GM19240 (cell line): ENCODE results near the gene TPP1.

Experiments
- DNase-seq: peaks from one replicate; pipeline ENCODE4 v3.0.0; 2011; ENCODE audit warnings: low spot score; ENCODE audit not compliant: insufficient read length

The TPP1 gene

DNA sequence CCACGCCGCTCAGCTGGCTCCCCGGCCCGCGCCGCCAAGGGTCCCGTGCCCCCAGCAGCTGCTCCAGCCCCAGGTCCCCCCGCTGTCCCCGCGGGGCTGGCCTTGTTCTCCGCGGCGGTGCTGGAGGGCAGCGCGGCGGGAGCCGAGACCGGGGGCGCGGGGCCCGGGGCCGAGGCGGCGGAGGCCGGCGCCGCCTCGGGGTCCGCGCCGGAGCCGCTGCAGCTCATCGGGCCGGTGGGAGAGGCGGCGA is 7.3 kb downstream of the TPP1 start:
- DNase-seq, result no peak

DNA sequence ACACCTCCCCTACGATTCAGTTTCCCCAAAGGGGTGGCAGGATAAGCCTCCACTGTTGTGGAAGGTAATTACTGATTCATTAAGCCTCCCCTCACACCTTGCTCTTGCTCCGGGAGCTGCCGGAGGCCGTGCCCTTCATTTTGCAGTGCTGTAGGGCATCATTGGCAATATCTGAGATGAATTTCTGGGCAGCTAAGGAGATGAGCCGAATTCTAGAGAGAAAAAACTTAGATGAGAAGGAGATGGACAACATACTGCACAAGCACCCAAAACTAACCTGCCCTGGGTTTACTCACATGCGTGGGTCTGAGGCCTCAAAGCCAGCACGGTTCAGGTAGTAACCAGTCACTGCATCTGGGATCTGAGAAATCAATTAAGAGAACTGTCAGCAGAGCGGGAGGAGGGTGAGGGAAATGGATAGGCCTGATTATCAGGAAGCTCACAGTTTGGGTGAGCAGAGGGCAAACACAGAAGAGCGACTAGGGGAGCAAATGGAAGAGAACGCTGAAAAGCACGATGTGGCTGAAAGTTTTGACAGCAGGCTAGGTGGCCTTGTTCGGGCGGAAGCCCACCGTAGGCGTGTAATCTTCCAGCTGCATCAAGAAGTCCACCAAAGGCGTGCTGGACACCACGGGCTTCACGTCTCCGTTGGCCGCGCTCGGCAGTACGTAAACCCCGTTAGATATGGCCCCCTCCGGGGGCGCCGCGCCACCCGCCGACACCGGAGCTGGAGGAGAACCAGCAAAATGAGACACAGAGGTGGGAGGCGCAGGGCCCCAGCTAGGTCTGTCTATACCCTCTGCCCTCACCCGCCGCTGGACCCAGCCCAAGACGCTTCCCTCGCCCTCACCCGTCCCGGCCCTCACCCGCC is 7.9 kb downstream of the TPP1 start:
- DNase-seq, result no peak

DNA sequence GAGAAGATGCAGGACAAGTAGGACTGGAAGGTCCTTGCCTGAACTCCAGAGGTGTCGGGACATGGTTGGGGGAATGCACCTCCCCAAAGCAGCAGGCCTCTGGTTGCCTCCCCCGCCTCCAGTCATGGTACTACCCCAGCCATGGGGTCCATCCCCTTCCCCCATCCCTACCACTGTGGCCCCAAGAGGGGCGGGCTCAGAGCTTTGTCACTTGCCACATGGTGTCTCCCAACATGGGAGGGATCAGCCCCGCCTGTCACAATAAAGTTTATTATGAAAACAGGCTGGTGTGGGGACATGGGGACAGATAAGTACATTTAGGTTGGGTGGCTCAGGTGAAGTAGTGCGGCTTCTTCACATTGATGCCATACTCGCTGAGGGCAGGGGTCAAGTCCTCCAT is 8.6 kb downstream of the TPP1 start:
- DNase-seq, result no peak

DNA sequence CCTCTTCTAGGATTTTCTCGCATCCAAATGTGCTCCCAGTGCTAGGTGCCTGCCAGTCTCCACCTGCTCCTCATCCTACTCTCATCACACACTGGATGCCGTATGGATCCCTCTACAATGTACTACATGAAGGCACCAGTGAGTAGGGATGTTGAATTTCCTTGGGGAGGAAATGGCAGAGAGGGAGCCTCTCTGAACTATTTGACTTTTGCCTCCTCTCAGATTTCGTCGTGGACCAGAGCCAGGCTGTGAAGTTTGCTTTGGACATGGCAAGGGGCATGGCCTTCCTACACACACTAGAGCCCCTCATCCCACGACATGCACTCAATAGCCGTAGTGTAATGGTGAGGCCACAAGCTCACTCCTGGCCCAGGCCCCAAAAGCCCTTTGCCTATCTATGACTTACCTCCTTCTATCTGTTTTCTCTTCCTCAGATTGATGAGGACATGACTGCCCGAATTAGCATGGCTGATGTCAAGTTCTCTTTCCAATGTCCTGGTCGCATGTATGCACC is 9.7 kb downstream of the TPP1 start:
- DNase-seq, result no peak

DNA sequence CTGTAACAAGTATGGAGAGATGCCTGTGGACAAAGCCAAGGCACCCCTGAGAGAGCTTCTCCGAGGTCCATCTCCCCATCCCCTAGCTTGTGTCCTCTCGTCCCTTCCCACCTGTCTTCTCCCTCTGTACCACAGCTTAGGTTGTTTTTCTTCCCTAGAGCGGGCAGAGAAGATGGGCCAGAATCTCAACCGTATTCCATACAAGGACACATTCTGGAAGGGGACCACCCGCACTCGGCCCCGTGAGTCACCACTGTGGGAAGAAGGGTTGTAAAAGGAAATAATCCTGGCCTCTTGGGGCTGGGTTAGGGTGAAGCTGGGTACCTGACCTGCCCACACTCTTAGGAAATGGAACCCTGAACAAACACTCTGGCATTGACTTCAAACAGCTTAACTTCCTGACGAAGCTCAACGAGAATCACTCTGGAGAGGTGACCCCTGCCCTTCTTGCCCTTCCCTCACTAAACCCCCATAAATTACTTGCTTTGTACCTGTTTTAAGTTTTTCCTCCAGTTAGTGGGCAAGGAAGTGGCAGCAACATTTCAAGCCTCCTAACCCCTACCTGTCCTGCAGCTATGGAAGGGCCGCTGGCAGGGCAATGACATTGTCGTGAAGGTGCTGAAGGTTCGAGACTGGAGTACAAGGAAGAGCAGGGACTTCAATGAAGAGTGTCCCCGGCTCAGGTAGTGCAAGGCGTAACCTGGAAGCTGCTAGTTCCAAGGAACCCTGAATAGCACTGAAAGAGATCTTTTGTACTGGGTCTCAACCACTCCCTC is 10.3 kb downstream of the TPP1 start:
- no peak for DNase-seq

DNA sequence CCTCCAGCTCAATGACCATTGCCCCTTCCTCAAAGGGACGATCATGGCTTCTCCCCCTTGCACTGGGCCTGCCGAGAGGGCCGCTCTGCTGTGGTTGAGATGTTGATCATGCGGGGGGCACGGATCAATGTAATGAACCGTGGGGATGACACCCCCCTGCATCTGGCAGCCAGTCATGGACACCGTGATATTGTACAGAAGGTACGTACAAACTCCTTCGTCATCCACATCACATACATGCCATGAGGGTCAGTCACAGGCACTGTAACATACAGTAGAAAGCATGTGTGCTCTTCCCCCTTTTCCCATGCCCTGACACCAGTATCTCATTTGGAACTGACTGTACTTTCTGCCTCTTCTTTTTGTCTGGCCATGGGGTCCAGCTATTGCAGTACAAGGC is 11.2 kb downstream of the TPP1 start:
- DNase-seq, result no peak

DNA sequence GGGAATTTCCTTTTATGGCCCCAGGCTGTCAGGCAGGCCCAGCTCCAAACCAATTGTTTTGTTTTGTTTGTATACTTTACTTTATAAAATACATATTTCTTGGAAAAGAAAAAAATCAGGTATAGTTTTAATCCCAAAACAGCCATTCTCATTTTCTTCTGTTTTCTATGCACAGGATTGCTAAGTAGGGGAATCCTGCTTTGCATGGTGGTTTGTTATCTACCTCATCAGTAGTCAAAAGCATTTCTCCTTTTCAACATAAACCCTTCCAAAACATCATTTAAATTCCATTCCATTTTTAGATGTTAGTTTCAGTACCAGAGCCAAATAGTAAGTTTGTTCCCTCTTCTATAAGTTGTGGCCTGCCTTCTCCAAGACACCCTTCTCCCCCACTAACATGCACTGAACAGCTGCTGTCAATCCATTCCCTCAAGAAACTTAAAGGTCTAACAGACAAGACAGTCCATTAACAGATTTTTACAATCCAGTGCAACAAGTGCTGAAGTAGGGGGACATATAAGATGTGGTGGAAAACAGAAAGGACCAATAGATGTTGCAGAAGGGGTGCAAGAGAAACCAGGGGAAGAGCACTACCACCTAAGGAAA is 11.9 kb downstream of the TPP1 start:
- DNase-seq, result no peak

DNA sequence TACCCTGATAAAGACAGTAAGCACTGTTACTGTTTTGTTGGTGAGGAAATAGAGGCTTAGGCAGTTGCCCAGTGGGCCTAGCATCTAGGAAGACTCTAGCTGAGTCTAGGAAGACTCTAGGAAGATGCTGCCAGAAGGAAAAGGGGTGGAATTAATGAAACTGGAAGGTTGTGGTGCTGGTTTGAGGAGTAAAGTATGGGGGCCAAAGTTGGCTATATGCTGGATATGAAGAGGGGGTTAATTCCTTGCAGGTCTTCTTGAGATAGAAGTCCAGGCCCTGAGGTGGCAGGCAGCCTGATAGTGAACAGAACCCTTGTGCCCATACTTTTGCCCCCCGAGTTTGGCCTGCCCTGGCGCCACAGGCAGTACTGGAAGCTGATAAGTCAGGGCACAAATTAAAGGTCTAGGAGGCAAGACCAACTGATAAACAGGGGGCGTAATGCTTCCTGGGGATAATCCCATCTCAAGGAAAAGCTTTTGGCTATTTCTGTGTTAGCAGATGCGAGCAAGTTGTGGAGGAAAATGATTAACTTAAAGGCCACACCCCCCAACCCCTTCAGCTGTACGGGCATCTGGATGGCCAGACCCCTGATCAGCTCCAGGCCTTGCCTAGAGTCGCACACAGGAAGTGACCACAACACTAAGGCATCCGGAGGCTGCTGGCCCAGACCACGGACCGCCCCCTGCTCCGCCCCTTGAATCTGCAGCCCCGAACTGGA is 12.6 kb downstream of the TPP1 start:
- peak; percentile 56 for DNase-seq

DNA sequence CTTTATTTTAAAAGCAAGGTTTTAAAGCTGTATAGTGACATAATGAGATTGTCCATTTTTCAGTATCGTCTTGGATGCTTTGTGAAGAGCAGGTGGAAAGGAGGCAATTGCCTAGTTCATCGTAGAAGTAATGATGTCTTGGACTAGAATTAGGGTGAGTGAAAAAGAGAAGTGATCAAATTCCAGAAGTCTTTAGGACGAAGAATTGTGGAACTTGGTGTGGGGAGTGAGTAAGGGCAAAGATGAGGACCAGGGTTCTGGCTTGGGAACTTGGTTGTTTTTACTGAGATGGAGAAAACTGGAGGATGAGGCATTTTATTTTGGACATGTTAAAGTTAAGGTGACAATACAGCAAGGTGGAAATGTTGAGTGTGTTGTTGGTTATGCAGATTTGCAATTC is 14.4 kb downstream of the TPP1 start:
- no peak for DNase-seq

DNA sequence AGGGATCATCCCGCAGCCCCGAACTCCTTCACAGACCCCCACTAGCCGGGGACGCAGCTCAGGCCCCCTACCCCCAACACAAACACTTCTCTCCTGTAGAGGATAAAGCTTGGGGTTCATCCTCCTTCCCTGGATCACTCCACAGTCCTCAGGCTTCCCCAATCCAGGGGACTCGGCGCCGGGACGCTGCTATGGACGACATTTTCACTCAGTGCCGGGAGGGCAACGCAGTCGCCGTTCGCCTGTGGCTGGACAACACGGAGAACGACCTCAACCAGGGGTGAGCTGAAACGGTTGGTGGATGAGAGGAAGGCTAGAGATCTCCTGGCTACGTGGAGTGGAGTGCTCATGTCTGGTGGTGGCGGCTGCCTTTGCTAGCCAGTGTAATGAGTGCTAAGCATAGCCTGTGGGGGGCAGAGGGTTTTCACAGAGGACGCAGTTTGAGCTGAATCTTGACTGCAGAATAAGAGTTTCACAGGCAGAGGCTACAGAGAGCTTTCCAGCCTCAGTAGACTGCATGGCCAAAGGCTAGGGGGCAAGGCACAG is 15.1 kb downstream of the TPP1 start:
- DNase-seq, result no peak

DNA sequence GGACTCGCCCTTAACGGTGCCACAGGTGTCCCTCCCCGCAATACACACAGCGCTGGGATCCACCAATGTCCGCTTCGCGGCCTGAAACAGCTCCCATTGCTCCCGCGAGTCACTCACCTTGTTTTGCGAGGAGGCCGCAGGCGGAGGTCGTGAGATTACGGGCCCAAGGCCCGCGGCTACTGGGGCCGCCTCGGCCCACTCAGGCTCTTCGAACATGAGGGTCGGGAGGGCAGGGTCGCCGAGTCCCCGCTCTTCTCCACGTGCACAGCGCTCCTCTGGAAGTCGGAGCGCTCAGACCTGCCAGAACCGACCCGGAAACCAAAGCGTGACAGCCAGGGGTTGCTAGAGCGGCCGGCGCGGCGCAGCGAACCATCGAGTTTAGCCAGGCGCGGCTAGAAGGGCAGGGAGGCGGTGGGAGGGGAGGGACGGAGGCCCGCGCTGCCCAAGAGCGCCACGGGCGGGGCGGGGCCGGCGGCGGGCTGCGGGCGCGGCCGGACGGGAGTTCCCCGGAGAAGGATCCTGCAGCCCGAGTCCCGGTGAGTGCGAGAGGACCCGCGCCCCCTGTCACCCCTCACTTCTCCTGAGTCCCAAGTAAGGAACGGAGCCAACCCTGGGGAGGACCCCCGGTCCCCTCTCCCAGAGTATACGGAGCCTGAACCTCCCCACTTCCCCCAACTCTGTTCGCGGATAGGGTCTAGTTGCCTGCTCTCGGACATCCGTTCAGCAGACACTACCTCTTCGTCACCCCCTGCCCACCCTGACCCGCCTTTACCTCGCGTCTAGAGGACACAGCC is 15.7 kb downstream of the TPP1 start, which contains the start of the genes ILK and RRP8:
TSS of gene ILK (plus strand) at position 488 of the 794 bp plus-strand sequence. CDS start 498 bp downstream, outside the sequence.
TSS of gene RRP8 (minus strand) at position 330 of the 794 bp plus-strand sequence. CDS start at position 216, 114 bp downstream.
- DNase-seq, result peak; percentile 71

DNA sequence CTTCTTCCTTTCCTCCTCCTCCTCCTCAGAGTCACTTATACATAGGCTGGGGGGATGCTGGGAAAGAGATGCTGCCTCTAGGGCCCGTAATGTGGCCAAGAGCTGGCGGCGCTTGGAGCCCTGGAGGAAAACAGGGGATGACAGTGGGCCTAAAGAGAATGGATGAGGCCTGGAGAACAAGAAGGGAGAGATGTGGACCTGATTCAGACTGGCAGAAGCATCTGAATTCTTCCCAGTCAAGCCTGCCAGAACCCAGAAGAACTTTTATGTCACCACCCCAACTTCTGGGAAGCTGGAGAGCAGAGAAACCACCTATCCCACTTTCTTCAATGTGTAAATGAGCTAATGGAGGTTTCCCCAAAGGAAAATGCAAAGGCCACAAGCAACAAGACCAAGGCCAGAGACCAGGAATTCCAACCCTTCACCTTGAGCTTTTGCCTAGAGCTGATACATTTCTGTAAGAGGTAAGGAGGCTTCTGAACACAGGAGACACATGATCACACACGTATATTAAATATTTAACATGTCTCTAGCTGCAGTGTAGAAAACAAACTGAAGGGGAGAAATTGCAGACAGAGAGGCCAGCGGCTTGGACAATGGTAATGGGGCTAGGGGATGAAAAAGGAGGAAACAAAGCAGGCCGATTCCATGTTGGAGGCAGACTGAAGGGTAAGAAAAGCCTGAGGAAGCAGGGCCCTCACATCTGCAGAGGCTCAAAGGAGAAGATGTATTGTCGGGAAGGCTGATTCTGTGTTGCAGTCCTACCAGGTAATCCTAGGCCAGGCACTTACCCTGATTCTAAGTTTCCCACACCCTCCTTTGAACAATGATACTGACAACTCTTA is 16.9 kb downstream of the TPP1 start:
- no peak for DNase-seq

DNA sequence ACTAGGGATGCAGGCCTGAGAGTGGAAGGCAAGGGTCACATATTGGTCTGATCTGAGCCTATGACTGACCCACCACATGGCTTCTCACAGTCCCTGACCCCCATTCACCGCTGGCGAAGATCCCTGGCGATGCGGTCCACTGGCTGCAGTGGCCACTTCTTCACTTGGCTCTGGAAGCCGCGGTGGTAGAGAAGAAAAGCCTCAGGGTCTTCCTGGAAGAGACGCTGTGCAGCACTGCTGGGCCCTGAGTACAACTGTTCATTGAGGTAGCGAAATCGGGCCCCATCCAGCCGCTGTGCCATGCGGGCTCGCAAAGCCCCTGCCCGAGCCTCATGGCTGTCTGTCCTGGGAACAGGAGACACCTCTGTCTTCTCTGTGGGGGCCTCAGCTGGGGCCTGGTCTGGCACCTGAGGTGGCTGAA is 18.2 kb downstream of the TPP1 start:
- DNase-seq, result no peak

DNA sequence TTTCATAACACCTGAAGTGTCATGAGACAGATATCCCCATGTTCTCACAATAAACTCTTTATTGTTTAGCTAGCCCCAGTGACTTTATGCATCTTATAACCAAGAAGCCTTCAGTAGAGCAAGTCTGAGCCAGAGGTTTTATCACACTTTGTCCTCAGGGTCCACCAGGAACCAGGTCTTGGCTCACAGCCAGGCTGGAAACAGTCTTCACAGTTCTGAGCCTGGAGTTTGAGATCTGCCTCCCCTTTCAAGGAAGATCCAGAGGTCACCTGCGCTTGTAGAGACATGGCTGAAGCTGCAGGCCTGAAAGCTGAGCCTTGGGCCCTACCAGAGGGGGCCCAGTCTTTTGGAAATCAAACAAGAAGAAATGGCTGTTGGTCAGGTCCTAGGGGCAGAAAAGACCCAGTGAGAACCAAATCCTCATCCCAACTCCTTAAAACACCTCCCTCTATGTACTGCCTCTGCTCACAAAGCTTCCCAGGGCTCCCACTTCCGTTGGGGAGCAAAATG is 19.3 kb downstream of the TPP1 start:
- no peak for DNase-seq

DNA sequence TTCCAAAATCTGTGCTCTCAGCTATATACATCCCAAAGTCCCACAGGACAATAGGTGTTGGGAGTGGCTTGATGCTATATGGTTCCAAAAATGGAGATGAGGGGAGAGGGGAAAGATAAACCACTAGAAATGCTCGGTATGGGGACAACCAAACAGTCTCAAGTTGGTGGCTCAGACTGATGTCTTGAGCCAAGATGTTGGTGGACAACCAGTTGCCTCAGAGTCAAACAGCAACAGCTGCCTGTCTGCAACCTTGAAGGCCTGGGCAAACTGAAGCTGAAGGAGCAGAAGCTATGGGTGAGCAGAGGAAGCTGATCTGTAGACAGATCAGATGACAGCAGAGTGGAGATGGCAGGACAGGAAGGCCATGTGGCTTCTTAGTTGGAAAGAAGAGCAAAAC is 19.8 kb downstream of the TPP1 start:
- no peak for DNase-seq

DNA sequence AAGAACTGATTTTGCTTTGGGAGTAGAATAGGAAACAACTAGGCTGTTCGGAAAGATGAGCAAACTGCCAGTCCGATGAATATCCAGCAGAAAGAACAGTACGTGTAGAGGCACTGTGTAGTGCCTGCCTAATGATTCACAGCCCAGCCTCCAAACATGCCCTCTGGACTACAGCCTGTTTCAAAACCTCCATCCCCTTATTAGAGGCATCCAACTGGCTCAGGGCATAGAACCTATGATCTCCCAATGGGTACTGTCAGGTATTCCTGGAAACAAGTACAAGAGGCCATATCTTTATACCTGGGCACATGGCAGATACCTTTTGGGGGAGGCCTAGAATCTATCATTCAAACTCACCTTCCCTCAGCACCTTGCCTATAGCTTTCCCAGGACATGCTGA is 20.7 kb downstream of the TPP1 start:
- no peak for DNase-seq

DNA sequence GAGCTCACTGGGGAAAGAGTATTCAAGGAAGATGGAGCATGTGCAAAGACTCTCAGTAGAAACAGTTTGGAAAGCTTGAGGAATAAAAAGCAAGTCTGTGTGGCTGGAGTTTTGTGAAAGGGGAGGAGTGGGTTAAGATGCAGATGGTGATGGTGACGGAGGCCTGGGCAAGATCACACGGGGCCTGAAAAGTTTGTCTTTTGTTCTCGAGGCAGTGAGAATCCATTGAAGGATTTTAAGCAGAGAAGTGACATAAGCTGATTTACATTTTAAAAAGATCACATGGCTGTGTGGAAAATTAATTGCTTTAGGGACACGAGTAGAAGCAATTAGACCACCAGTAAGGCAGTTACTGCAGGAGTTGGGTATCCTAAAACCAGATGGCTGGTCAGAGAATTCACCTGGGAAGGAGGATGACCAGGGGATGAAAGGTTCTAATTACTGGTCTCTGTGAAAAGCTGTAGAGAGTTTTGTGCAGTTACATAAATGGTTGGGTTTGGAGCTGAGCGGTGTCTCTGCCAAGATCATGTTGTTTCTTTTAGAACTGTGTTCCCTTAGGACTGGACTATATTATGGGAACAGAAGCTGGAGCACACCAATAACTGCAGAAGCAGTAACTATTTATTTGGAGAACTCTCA is 22.9 kb downstream of the TPP1 start:
- no peak for DNase-seq

DNA sequence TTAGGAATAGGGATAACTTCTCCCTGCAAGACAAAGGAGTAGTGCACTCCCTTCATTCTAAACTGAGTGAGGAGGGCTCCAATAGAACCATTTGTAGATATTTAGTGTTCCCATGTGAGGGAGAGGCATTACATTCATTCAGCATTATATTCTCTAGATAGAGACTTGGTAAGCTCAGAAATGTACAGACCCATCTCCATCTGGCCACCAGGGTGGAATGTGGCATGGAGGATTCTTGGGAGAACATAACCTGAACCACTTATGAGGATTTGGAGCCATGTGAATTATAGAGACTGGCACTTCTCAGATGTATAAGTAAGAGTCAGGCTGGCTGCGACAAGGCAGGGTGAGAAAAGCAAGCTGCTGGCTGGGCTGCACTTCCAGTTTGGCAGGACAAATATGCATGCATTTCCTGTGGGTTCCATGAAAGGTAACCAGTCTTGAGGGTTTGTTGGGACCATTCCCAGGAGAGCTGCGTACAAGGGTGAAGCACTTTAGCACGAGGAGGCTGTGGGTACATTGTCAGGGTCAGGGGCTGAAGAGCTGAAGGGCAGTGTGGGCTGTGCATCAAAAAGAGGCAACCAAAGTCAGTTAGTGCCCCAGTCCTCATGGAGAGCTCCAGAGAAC is 25.0 kb downstream of the TPP1 start:
- DNase-seq, result no peak
